ENCODE data around the gene CFAP298. TPM values are rescaled to one million over a fixed set of nuclear protein-coding genes. Genes with fewer than 3 reads are reported as not detected.

Gene CFAP298
- total RNA-seq, 1 donor from 2014 or later, result 46.3 TPM

DNA sequence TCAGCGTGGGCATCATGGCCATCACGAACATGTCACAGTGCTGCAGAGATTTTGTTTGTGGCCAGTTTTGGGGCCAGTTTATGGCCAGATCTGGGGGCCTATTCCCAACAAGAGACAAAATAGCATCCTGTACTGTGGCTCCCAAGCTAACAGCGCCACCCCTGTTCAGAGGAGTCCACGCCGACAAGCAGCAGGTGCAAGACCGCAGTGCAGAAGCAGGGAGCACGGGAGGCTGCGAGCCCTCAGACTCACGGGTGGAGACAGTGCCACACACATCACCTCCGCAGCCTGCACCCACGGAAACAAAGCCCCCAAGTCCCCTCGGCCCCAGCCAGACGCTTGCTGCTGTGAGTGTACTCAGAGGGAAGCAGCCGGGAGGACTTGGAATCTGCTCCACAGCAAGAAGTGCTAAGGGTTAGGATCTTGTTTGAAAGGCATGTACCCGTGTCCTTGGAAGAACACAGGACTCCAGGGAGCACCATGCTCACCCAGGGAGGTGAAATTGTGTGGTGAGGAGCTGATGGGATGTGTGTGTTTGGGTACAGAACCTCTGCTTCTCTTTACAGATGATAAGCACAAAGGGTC lies 34.0 kb downstream of the CFAP298 start:
- Mint-ChIP-seq H3K27me3 (ENCODE audit: low read depth) (no peaks in the 10 kb centered on the region), H3K4me3 (no peak overlapping the region), H3K27ac (ENCODE audit: unreplicated experiment) (no peak overlapping the region), H3K36me3 (ENCODE audit: low read depth) (no peaks in the 10 kb centered on the region), H3K4me1 (no peaks in the 10 kb centered on the region), H3K9me3 (no peaks in the 10 kb centered on the region)
- peak; percentile 35 for TF ChIP-seq CTCF (conservative IDR thresholded peaks at IDR 0.05)
- no peak for DNase-seq (ENCODE audit: low read depth, low spot score)

DNA sequence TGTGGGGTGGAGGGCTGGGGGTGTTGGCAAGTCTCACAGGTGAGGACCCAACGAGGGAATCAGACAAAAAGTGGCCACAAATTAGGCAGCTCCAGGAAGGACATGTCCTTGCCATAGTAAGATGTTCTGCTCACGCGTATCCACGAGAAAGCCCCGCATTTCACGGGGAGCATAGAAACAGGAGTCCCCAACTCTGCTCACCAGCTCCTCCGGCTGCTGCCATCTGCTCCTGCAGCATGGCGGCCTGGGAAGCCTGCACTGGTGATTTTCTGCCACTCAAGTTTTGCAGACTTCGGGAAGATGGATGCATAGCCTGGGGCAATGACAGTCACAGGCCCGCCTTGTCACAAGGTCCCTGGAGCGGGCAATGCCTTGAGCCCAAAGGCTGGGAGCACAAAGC lies 36.2 kb downstream of the CFAP298 start:
- no peaks in the 10 kb centered on the region for H3K36me3 Mint-ChIP-seq (ENCODE audit: low read depth)
- no peaks in the 10 kb centered on the region for H3K9me3 Mint-ChIP-seq

GRCh38 chr21:32574946-32575925 lies 36.9 kb downstream of the CFAP298 start:
- DNase-seq (ENCODE audit: low read depth, low spot score), result no peak
- H3K9me3 Mint-ChIP-seq, result no peaks in the 10 kb centered on the region
- H3K4me3 Mint-ChIP-seq, result no peak overlapping the region

More for the DNA sequence above, 36.2 kb downstream of the CFAP298 start:
- Mint-ChIP-seq H3K4me3 (no peak overlapping the region), H3K27me3 (ENCODE audit: low read depth) (no peaks in the 10 kb centered on the region), H3K27ac (ENCODE audit: unreplicated experiment) (no peak overlapping the region), H3K4me1 (peaks cover 1% of the 10 kb centered on the region)
- no peak for DNase-seq (ENCODE audit: low read depth, low spot score)
- no peak for TF ChIP-seq CTCF (conservative IDR thresholded peaks at IDR 0.05)

GRCh38 chr21:32572574-32573420 lies 39.4 kb downstream of the CFAP298 start:
- peaks cover 24% of the 10 kb centered on the region for H3K4me1 Mint-ChIP-seq
- H3K27ac Mint-ChIP-seq (ENCODE audit: unreplicated experiment), result no peak overlapping the region
- H3K4me3 Mint-ChIP-seq, result no peak overlapping the region

More at GRCh38 chr21:32574946-32575925, 36.9 kb downstream of the CFAP298 start:
- Mint-ChIP-seq H3K27me3 (ENCODE audit: low read depth) (no peaks in the 10 kb centered on the region), H3K27ac (ENCODE audit: unreplicated experiment) (peak overlapping the region; percentile 88), H3K36me3 (ENCODE audit: low read depth) (no peaks in the 10 kb centered on the region), H3K4me1 (peaks cover 9% of the 10 kb centered on the region)
- TF ChIP-seq CTCF (conservative IDR thresholded peaks at IDR 0.05), result no peak

More at GRCh38 chr21:32572574-32573420, 39.4 kb downstream of the CFAP298 start:
- Mint-ChIP-seq H3K36me3 (ENCODE audit: low read depth) (peaks cover under 1% of the 10 kb centered on the region), H3K27me3 (ENCODE audit: low read depth) (no peaks in the 10 kb centered on the region), H3K9me3 (no peaks in the 10 kb centered on the region)
- DNase-seq (ENCODE audit: low read depth, low spot score), result no peak
- TF ChIP-seq CTCF (conservative IDR thresholded peaks at IDR 0.05), result no peak
